ENCODE results near the gene DNMT3L.
"Not testable (repeated sequence)": the region's sequence is repeated elsewhere in the genome, so short reads cannot be mapped to it uniquely, and the experiment has no call there.

DNA sequence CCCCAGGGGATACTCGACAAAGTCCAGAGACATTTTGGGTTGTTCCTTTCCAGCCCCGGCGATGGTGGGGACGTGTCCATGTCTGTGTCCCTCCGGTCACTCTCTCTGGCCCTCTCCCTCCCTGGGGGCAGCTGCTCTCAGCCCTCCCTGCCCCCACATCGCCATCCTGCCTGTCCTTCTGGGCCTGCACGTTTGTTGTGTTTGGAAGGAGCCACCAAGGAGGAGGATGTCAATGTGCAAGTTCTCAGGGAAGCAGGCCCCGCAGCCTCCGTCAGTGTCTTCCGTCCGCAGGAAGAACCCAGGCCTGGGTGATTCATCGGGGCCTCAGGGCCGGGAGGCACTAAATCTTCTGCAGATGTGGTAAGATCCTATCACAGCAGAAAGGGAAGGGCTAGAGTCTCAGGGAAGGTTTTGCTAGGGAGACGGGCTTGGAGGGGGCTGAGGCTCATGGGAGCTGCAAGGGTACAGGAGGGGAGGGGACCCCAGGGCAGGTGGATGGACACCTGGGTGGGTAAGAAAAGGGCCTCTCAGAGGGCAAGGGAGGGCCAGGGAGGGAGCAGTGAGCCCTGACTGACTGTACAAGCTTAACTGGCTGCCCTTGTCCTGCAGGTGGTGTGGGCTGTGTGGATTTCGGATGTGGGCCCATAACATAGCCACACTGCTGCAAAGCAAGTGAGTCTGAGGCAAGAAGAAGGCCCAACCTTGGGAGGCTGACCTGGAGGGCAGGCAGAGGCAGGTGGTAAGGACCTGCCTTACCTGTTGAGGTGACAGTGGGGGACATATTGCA lies 53.6 kb downstream of the DNMT3L start:
- not testable (repeated sequence) for TF ChIP-seq POLR2AphosphoS5 (IDR thresholded peaks at IDR 0.05; ENCODE audit: low read depth); JUNB (IDR thresholded peaks at IDR 0.05; ENCODE audit: unreplicated experiment); CREB1 (CRISPR knock-in tag; IDR thresholded peaks at IDR 0.05; ENCODE audit: low read depth); EZH2phosphoT487 (IDR thresholded peaks at IDR 0.05; ENCODE audit: unreplicated experiment); STAT1 (IDR thresholded peaks at IDR 0.05; ENCODE audit: unreplicated experiment)
- TF ChIP-seq, protein P1, sequence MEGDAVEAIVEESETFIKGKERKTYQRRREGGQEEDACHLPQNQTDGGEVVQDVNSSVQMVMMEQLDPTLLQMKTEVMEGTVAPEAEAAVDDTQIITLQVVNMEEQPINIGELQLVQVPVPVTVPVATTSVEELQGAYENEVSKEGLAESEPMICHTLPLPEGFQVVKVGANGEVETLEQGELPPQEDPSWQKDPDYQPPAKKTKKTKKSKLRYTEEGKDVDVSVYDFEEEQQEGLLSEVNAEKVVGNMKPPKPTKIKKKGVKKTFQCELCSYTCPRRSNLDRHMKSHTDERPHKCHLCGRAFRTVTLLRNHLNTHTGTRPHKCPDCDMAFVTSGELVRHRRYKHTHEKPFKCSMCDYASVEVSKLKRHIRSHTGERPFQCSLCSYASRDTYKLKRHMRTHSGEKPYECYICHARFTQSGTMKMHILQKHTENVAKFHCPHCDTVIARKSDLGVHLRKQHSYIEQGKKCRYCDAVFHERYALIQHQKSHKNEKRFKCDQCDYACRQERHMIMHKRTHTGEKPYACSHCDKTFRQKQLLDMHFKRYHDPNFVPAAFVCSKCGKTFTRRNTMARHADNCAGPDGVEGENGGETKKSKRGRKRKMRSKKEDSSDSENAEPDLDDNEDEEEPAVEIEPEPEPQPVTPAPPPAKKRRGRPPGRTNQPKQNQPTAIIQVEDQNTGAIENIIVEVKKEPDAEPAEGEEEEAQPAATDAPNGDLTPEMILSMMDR (conservative IDR thresholded peaks at IDR 0.05; ENCODE audit: low read depth in 2 of 2), result not testable (repeated sequence)
- TF ChIP-seq, protein P2, sequence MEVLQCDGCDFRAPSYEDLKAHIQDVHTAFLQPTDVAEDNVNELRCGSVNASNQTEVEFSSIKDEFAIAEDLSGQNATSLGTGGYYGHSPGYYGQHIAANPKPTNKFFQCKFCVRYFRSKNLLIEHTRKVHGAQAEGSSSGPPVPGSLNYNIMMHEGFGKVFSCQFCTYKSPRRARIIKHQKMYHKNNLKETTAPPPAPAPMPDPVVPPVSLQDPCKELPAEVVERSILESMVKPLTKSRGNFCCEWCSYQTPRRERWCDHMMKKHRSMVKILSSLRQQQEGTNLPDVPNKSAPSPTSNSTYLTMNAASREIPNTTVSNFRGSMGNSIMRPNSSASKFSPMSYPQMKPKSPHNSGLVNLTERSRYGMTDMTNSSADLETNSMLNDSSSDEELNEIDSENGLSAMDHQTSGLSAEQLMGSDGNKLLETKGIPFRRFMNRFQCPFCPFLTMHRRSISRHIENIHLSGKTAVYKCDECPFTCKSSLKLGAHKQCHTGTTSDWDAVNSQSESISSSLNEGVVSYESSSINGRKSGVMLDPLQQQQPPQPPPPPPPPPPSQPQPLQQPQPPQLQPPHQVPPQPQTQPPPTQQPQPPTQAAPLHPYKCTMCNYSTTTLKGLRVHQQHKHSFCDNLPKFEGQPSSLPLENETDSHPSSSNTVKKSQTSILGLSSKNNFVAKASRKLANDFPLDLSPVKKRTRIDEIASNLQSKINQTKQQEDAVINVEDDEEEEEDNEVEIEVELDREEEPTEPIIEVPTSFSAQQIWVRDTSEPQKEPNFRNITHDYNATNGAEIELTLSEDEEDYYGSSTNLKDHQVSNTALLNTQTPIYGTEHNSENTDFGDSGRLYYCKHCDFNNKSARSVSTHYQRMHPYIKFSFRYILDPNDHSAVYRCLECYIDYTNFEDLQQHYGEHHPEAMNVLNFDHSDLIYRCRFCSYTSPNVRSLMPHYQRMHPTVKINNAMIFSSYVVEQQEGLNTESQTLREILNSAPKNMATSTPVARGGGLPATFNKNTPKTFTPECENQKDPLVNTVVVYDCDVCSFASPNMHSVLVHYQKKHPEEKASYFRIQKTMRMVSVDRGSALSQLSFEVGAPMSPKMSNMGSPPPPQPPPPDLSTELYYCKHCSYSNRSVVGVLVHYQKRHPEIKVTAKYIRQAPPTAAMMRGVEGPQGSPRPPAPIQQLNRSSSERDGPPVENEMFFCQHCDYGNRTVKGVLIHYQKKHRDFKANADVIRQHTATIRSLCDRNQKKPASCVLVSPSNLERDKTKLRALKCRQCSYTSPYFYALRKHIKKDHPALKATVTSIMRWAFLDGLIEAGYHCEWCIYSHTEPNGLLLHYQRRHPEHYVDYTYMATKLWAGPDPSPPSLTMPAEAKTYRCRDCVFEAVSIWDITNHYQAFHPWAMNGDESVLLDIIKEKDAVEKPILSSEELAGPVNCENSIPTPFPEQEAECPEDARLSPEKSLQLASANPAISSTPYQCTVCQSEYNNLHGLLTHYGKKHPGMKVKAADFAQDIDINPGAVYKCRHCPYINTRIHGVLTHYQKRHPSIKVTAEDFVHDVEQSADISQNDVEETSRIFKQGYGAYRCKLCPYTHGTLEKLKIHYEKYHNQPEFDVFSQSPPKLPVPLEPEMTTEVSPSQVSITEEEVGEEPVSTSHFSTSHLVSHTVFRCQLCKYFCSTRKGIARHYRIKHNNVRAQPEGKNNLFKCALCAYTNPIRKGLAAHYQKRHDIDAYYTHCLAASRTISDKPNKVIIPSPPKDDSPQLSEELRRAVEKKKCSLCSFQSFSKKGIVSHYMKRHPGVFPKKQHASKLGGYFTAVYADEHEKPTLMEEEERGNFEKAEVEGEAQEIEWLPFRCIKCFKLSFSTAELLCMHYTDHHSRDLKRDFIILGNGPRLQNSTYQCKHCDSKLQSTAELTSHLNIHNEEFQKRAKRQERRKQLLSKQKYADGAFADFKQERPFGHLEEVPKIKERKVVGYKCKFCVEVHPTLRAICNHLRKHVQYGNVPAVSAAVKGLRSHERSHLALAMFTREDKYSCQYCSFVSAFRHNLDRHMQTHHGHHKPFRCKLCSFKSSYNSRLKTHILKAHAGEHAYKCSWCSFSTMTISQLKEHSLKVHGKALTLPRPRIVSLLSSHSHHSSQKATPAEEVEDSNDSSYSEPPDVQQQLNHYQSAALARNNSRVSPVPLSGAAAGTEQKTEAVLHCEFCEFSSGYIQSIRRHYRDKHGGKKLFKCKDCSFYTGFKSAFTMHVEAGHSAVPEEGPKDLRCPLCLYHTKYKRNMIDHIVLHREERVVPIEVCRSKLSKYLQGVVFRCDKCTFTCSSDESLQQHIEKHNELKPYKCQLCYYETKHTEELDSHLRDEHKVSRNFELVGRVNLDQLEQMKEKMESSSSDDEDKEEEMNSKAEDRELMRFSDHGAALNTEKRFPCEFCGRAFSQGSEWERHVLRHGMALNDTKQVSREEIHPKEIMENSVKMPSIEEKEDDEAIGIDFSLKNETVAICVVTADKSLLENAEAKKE (CRISPR knock-in tag; IDR thresholded peaks at IDR 0.05), result not testable (repeated sequence)
- TF ChIP-seq, protein P3, sequence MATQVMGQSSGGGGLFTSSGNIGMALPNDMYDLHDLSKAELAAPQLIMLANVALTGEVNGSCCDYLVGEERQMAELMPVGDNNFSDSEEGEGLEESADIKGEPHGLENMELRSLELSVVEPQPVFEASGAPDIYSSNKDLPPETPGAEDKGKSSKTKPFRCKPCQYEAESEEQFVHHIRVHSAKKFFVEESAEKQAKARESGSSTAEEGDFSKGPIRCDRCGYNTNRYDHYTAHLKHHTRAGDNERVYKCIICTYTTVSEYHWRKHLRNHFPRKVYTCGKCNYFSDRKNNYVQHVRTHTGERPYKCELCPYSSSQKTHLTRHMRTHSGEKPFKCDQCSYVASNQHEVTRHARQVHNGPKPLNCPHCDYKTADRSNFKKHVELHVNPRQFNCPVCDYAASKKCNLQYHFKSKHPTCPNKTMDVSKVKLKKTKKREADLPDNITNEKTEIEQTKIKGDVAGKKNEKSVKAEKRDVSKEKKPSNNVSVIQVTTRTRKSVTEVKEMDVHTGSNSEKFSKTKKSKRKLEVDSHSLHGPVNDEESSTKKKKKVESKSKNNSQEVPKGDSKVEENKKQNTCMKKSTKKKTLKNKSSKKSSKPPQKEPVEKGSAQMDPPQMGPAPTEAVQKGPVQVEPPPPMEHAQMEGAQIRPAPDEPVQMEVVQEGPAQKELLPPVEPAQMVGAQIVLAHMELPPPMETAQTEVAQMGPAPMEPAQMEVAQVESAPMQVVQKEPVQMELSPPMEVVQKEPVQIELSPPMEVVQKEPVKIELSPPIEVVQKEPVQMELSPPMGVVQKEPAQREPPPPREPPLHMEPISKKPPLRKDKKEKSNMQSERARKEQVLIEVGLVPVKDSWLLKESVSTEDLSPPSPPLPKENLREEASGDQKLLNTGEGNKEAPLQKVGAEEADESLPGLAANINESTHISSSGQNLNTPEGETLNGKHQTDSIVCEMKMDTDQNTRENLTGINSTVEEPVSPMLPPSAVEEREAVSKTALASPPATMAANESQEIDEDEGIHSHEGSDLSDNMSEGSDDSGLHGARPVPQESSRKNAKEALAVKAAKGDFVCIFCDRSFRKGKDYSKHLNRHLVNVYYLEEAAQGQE (IDR thresholded peaks at IDR 0.05; ENCODE audit: unreplicated experiment), result not testable (repeated sequence)

Measured in GM23338 (cell line).